HEK293 (cell line): Measurements from ENCODE around the gene TANC1.

ENCODE experiments used
- CTCF ChIA-PET: fragments of 350-600 bp; formaldehyde crosslinking; extraction: SDS; loops from one replicate; lab custom pipeline; 2021; ENCODE audit warnings: antibody characterized with exemption; lab: Yijun Ruan, JAX
- POLR2A ChIA-PET: fragments of 300-600 bp; formaldehyde crosslinking; extraction: SDS; loops from one replicate; lab custom pipeline; 2020; ENCODE audit warnings: antibody characterized with exemption, inconsistent platforms; lab: Yijun Ruan, JAX
- H3K27ac ChIP-seq: fragments of 200-500 bp; sonication (Bioruptor generic); 2 replicates; pipeline ENCODE4 v1.5.1; 2014; ENCODE audit warnings: low read depth, low read length, control low read depth, inconsistent platforms; ENCODE audit errors: extremely low read depth
- H3K36me3 ChIP-seq, 2 experiments: fragments of 200-500 bp in 1 of 2; sonication (Bioruptor generic) in 1 of 2; 1 replicate in 1 of 2; 2 replicates in 1 of 2; pipeline ENCODE4 v1.5.1; 2014 to 2017; ENCODE audit warnings: inconsistent platforms in 2 of 2, low read length in 2 of 2; ENCODE audit not compliant: control insufficient read depth in 2 of 2, insufficient read depth in 1 of 2
- H3K4me1 ChIP-seq: fragments of 200-500 bp; sonication (Bioruptor generic); 2 replicates; pipeline ENCODE4 v1.5.1; 2014; ENCODE audit warnings: mild to moderate bottlenecking, low read length, inconsistent platforms; ENCODE audit not compliant: control insufficient read depth, insufficient read depth
- H3K4me3 ChIP-seq: 2 replicates; pipeline ENCODE4 v1.5.1; 2011; ENCODE audit warnings: low read depth, mild to moderate bottlenecking, control low read depth, low read length, moderate library complexity
- H3K9me3 ChIP-seq: fragments of 200-500 bp; sonication (Bioruptor generic); 2 replicates; pipeline ENCODE4 v1.5.1; 2014; ENCODE audit warnings: low read depth, low read length, inconsistent platforms; ENCODE audit not compliant: control insufficient read depth, insufficient read depth
- AEBP2 ChIP-seq: fragments of 450-650 bp; formaldehyde crosslinking; IDR thresholded peaks from 2 replicates; pipeline ENCODE4 v1.5.1; 2016; ENCODE audit warnings: missing biosample characterization, missing genetic modification characterization, borderline replicate concordance
- BCL11B ChIP-seq: fragments of 450-650 bp; formaldehyde crosslinking; IDR thresholded peaks from 2 replicates; pipeline ENCODE4 v1.5.1; 2016; ENCODE audit warnings: low read depth, missing biosample characterization, missing genetic modification characterization
- GFI1B ChIP-seq: fragments of 450-650 bp; formaldehyde crosslinking; IDR thresholded peaks from 2 replicates; pipeline ENCODE4 v1.5.1; 2016; ENCODE audit warnings: missing biosample characterization, missing genetic modification characterization
- GLI4 ChIP-seq: fragments of 450-650 bp; formaldehyde crosslinking; IDR thresholded peaks from 2 replicates; pipeline ENCODE4 v1.5.1; 2016; ENCODE audit warnings: missing biosample characterization, missing genetic modification characterization
- HOXA7 ChIP-seq: sonication (generic); formaldehyde crosslinking; IDR thresholded peaks from 2 replicates; pipeline ENCODE4 v1.8.1; 2022; ENCODE audit warnings: missing genetic modification reagents, borderline replicate concordance
- IKZF3 ChIP-seq: fragments of 450-650 bp; IDR thresholded peaks from 2 replicates; pipeline ENCODE4 v1.5.0; 2018; ENCODE audit warnings: missing biosample characterization, mild to moderate bottlenecking, missing genetic modification characterization, moderate library complexity
- KLF10 ChIP-seq: fragments of 450-650 bp; IDR thresholded peaks from 2 replicates; pipeline ENCODE4 v1.5.1; 2018; ENCODE audit warnings: missing biosample characterization, mild to moderate bottlenecking, missing genetic modification characterization
- OSR2 ChIP-seq: fragments of 450-650 bp; formaldehyde crosslinking; IDR thresholded peaks from 2 replicates; pipeline ENCODE4 v1.5.1; 2016; ENCODE audit warnings: missing biosample characterization, missing genetic modification characterization
- PBX3 ChIP-seq: sonication (generic); formaldehyde crosslinking; IDR thresholded peaks from 2 replicates; pipeline ENCODE4 v1.8.1; 2022; ENCODE audit warnings: mild to moderate bottlenecking, moderate library complexity, missing genetic modification reagents
- SALL2 ChIP-seq: fragments of 450-650 bp; formaldehyde crosslinking; IDR thresholded peaks from 2 replicates; pipeline ENCODE4 v1.5.0; 2017; ENCODE audit warnings: missing biosample characterization, mild to moderate bottlenecking, missing genetic modification characterization, borderline replicate concordance
- ZBTB20 ChIP-seq: fragments of 450-650 bp; formaldehyde crosslinking; IDR thresholded peaks from 2 replicates; pipeline ENCODE4 v1.5.1; 2016; ENCODE audit warnings: missing biosample characterization, missing genetic modification characterization
- ZBTB8A ChIP-seq: fragments of 450-650 bp; formaldehyde crosslinking; IDR thresholded peaks from 2 replicates; pipeline ENCODE4 v1.5.1; 2016; ENCODE audit warnings: missing biosample characterization, missing genetic modification characterization
- ZFP3 ChIP-seq: fragments of 450-650 bp; formaldehyde crosslinking; IDR thresholded peaks from 2 replicates; pipeline ENCODE4 v1.5.1; 2016; ENCODE audit warnings: low read depth, missing biosample characterization, missing genetic modification characterization
- ZNF138 ChIP-seq: fragments of 450-650 bp; formaldehyde crosslinking; IDR thresholded peaks from 2 replicates; pipeline ENCODE4 v1.5.1; 2016; ENCODE audit warnings: missing biosample characterization, missing genetic modification characterization, borderline replicate concordance
- ZNF174 ChIP-seq: fragments of 450-650 bp; formaldehyde crosslinking; IDR thresholded peaks from 2 replicates; pipeline ENCODE4 v1.5.0; 2017; ENCODE audit warnings: missing biosample characterization, mild to moderate bottlenecking, missing genetic modification characterization
- ZNF239 ChIP-seq: fragments of 450-650 bp; formaldehyde crosslinking; IDR thresholded peaks from 2 replicates; pipeline ENCODE4 v1.5.1; 2016; ENCODE audit warnings: missing biosample characterization, missing genetic modification characterization
- ZNF274 ChIP-seq, 2 experiments: fragments of 200-500 bp in 1 of 2; fragments of 450-650 bp in 1 of 2; sonication (Bioruptor generic) in 1 of 2; formaldehyde crosslinking in 1 of 2; IDR thresholded peaks; 2 replicates each; pipeline versions ENCODE4 v1.5.1 to v1.6.1; 2014 to 2016; ENCODE audit warnings: borderline replicate concordance in 1 of 2, inconsistent platforms in 1 of 2, low read length in 1 of 2, missing biosample characterization in 1 of 2, missing genetic modification characterization in 1 of 2
- ZNF311 ChIP-seq: fragments of 450-650 bp; formaldehyde crosslinking; IDR thresholded peaks from 2 replicates; pipeline ENCODE4 v1.5.1; 2017; ENCODE audit warnings: missing biosample characterization, missing genetic modification characterization, borderline replicate concordance
- ZNF335 ChIP-seq: fragments of 450-650 bp; formaldehyde crosslinking; conservative IDR thresholded peaks from 2 replicates; pipeline ENCODE4 v1.5.1; 2016; ENCODE audit warnings: missing biosample characterization, missing genetic modification characterization
- ZNF341 ChIP-seq: fragments of 450-650 bp; formaldehyde crosslinking; IDR thresholded peaks from 2 replicates; pipeline ENCODE4; 2016; ENCODE audit warnings: low read depth, missing biosample characterization, missing genetic modification characterization
- ZNF354C ChIP-seq: fragments of 450-650 bp; formaldehyde crosslinking; IDR thresholded peaks from 2 replicates; pipeline ENCODE4 v1.5.1; 2016; ENCODE audit warnings: missing biosample characterization, missing genetic modification characterization, low read depth, borderline replicate concordance
- ZNF366 ChIP-seq: fragments of 450-650 bp; formaldehyde crosslinking; conservative IDR thresholded peaks from 2 replicates; pipeline ENCODE4 v1.5.1; 2016; ENCODE audit warnings: missing biosample characterization, missing genetic modification characterization
- ZNF423 ChIP-seq: fragments of 450-650 bp; formaldehyde crosslinking; IDR thresholded peaks from 2 replicates; pipeline ENCODE4 v1.5.1; 2016; ENCODE audit warnings: missing biosample characterization, missing genetic modification characterization
- ZNF426 ChIP-seq: fragments of 450-650 bp; formaldehyde crosslinking; IDR thresholded peaks from 2 replicates; pipeline ENCODE4 v1.5.1; 2017; ENCODE audit warnings: missing biosample characterization, missing genetic modification characterization, mild to moderate bottlenecking, inconsistent platforms, moderate library complexity
- ZNF449 ChIP-seq: fragments of 450-650 bp; formaldehyde crosslinking; IDR thresholded peaks from 2 replicates; pipeline ENCODE4 v1.5.1; 2017; ENCODE audit warnings: missing biosample characterization, mild to moderate bottlenecking, missing genetic modification characterization, moderate library complexity
- ZNF600 ChIP-seq: fragments of 450-650 bp; formaldehyde crosslinking; IDR thresholded peaks from 2 replicates; pipeline ENCODE4 v1.5.1; 2016; ENCODE audit warnings: missing biosample characterization, missing genetic modification characterization
- ZNF629 ChIP-seq: fragments of 450-650 bp; formaldehyde crosslinking; IDR thresholded peaks from 2 replicates; pipeline ENCODE4 v1.5.1; 2017; ENCODE audit warnings: missing biosample characterization, missing genetic modification characterization
- ZNF654 ChIP-seq: fragments of 450-650 bp; formaldehyde crosslinking; IDR thresholded peaks from 2 replicates; pipeline ENCODE4 v1.5.1; 2016; ENCODE audit warnings: low read depth, missing biosample characterization, missing genetic modification characterization
- ZNF747 ChIP-seq: fragments of 450-650 bp; formaldehyde crosslinking; IDR thresholded peaks from 2 replicates; pipeline ENCODE4 v1.5.1; 2016; ENCODE audit warnings: missing biosample characterization, missing genetic modification characterization
- ZNF76 ChIP-seq: fragments of 450-650 bp; formaldehyde crosslinking; IDR thresholded peaks from 2 replicates; pipeline ENCODE4; 2016; ENCODE audit warnings: low read depth, missing biosample characterization, missing genetic modification characterization, borderline replicate concordance
- ZNF777 ChIP-seq: fragments of 450-650 bp; formaldehyde crosslinking; IDR thresholded peaks from 2 replicates; pipeline ENCODE4 v1.5.1; 2017; ENCODE audit warnings: missing biosample characterization, missing genetic modification characterization, borderline replicate concordance
- ZSCAN23 ChIP-seq: fragments of 450-650 bp; formaldehyde crosslinking; IDR thresholded peaks from 2 replicates; pipeline ENCODE4 v1.5.1; 2016; ENCODE audit warnings: missing biosample characterization, missing genetic modification characterization

Gene TANC1

DNA sequence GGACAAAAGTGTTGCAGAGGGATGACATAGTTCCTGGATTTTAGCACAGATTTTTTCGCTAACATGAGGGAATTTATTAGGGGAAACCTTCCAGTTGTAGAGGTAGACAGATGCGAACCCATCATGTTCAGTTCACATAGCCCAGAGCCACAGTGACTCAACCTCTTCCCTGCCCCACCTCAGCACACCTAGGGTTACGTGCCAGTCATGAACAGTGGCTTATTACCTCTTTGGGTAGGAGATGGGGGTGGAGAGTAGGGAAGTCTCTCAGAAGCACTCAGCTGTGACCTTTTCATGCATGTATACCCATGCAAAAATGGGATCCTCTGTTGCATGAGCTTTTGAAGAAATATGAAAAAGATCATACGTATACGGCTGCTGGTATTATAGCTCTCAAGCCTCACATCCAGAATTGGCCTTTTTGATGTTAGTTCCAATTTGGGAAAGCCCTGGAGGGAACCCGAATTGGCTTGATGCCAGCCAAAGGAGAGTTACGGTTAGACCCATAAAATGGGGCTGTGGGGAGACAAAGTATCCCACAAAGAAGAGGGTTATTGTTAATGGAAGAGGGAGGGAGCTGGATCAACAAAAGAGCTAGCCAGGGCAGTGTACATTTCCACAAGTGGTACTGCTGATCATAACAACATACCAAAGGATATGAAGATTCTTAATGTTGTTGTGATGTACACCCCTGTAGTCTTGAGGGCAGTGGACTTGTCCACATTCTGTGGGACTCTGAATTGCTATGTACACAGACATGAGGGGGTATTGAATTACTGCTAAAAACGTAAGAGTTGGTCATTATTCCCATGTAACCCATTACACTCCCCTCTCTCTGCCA lies 4.9 kb downstream of the TANC1 start:
- ChIA-PET POLR2A (interaction anchor here (1.0 to 1.2 kb wide), 2 partner anchors 24 to 47 kb away, joined by 3 to 4 read pairs; no protein-coding TSS in a partner anchor), CTCF (interaction anchor here (0.6 to 1.1 kb wide), 4 partner anchors 43 to 96 kb away, joined by 3 to 7 read pairs (median 4); no protein-coding TSS in a partner anchor)
- no peaks in the 10 kb centered on the region for H3K9me3 ChIP-seq
- H3K4me1 ChIP-seq = peaks cover 34% of the 10 kb centered on the region
- H3K4me3 ChIP-seq = no peak overlapping the region
- peak overlapping the region; percentile 66 for H3K27ac ChIP-seq
- no peaks in the 10 kb centered on the region for H3K36me3 ChIP-seq
- TF ChIP-seq ZFP3 (tag by site-specific recombination) (no peak), ZNF366 (peak; percentile 86), SALL2 (no peak), IKZF3 (tag by site-specific recombination) (peak; percentile 56), BCL11B (tag by site-specific recombination) (no peak), ZSCAN23 (tag by site-specific recombination) (0 out of 2 replicates have a peak, but pooled peaks have one; percentile 30), ZBTB20 (peak; percentile 71), GLI4 (no peak), ZNF747 (tag by site-specific recombination) (no peak), ZNF423 (no peak), ZNF654 (tag by site-specific recombination) (no peak), ZNF138 (tag by site-specific recombination) (no peak), ZNF311 (tag by site-specific recombination) (no peak), KLF10 (tag by site-specific recombination) (peak; percentile 86), HOXA7 (no peak), ZNF449 (tag by site-specific recombination) (no peak; the same call in 1 of the 2 replicates), ZNF174 (tag by site-specific recombination) (no peak), ZNF274 (IDR thresholded peaks at IDR 0.05; ENCODE audit: low read length) (no peak), ZNF274 (tag by site-specific recombination; IDR thresholded peaks at IDR 0.05; ENCODE audit: borderline replicate concordance) (no peak), PBX3 (no peak), AEBP2 (tag by site-specific recombination) (no peak), ZNF239 (no peak), OSR2 (peak; percentile 57), ZBTB8A (tag by site-specific recombination) (peak; percentile 77), ZNF354C (tag by site-specific recombination) (no peak), ZNF335 (no peak), ZNF76 (tag by site-specific recombination) (peak; percentile 27; the same call in 1 of the 2 replicates), ZNF777 (tag by site-specific recombination) (no peak), GFI1B (tag by site-specific recombination) (no peak), ZNF426 (tag by site-specific recombination) (no peak), ZNF341 (peak; percentile 78), ZNF600 (tag by site-specific recombination) (peak; percentile 73), ZNF629 (tag by site-specific recombination) (peak; percentile 77)
